GM18508 (cell line): ENCODE measurements around the gene RGL4.
"Not testable (repeated sequence)": the region's sequence is repeated elsewhere in the genome, so short reads cannot be mapped to it uniquely, and the experiment has no call there.

Source experiments
- ATAC-seq: cut with Tn5 transposase; IDR thresholded peaks from one replicate; pipeline ENCODE4 v1.9.1; 2021; ENCODE audit warnings: moderate number of reproducible peaks; ENCODE audit not compliant: insufficient read depth, unreplicated experiment

Gene RGL4

GRCh38 chr22:23690713-23691112, at the start of gene RGL4:
RGL4 (plus strand) TSS chr22:23691013; CDS start chr22:23692031, 1,018 bp downstream.
- ATAC-seq = no peak

DNA sequence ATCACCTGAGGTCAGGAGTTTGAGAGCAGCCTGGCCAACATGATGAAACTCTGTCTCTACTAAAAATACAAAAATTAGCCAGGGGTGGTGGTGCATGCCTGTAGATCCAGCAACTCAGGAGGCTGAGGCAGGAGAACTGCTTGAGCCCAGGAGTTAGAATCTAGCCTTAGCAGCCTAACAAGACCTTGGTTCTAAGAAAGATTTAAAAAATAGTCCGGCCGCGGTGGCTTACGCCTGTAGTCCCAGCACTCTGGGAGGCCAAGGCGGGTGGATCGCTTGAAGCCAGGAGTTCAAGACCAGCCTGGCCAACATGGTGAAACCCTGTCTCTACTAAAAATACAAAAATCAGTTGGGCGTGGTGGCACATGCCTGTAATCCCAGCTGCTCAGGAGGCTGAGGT, 44.3 kb upstream of the RGL4 start:
- not testable (repeated sequence) for ATAC-seq

DNA sequence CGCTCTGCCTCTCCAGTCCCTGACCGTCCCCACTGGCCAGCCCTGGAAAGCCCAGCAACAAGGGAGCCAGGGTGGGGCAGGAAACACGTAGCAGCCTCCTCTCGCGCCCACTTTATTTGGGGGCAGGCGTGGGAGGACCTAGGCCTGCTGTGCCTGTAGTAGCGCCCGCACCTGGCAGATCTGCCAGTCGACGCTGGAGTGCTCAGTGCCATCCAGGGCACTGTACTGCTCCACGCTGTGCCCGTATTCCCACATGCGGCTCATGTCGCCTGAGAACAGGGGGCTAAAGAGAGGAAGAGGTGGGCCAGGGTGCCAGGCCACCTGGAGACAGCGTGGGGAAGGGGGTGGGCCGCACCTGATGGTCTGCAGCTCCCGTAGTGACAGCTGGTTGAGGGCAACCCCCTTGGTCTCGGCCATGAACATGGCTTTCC, 41.7 kb upstream of the RGL4 start:
- no peak for ATAC-seq

- no peak for ATAC-seq
These were observed 39.1 kb upstream of the RGL4 start for GRCh38 chr22:23651676-23652075.

DNA sequence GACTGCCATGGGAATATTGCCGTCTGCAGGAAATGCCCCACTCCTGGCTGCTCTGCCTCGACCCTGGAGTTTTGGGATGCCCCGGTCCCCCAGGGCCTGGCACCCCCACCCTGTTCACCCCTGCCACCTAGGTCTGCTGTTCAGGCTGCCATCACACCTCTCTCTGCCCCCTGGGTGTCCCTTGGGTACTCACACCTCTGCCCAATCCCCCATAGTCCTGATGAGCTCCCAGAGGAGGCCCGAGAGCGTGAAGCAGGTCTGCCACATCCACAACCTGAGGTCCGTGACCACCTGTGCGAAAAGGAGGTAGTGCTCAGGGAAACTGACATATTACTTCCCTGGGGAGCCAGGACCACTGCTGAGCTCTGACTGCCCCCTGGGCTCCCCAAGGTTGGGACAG, 38.5 kb upstream of the RGL4 start:
- no peak for ATAC-seq

DNA sequence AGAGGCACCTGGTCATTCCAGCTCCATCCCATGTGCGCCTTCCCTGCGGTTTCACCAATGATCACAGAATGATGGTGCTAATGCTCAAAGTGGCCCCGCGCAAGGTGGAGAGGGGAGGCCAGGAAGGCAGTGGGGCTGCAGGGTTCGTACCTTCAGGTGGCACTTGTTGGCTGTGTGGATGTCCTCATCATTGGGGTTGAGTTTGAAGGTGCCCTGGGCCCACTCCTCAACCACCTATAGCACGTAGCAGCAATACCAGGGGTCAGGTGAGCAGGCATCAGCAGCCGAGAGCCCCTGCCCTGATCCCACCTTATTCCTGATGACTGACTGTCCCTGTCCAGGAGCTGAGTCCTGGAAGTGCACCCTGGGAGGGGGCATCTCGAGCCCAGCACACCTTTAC, 38.1 kb upstream of the RGL4 start:
- ATAC-seq = no peak

DNA sequence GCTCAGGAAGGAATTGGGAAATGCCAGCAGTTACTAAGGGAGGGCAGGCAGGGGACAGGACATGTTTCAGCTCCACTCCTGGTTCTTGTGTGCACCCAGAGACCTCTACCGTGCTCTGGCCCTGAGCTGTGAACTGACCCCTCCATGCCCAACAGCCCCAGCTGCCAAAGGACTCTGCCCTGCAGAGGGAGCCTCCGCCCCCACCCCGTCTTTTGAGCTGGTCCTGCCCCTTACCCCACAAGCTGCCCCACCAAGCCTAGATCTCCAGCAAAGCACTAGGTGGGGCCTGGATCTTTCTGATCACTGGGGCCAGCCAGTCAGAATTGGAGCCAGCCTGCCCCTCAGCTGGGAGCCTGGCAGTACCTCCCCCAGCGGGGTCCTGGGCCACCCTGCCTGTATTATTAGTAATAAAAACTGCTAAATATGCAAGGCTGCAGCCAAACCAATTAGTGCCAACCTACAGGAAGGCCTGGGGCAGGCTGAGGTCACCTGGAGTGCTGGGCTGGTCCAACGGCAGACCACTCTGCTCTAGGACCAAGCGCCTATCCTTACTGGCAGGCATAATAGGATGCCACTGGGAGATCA, 34.8 kb upstream of the RGL4 start:
- ATAC-seq = no peak

DNA sequence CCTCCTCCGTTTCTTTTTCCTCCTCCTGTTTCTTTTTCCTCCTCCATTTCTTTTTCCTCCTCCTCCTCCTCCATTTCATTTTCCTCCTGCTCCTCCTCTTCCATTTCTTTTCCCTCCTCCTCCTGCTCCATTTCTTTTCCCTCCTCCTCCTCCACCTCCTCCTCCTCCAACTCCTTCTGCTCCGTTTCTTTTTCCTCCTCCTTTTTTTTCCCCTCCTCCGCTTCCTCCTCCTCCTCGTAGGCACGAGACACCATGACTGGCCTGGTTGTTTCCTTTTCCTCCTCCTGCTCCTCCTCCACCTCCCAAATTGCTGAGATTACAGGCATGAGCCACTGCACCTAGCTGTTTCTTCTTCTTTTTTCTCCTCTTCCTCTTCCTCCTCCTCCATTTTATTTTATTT, 33.1 kb upstream of the RGL4 start:
- ATAC-seq = no peak

GRCh38 chr22:23660381-23660780, 30.4 kb upstream of the RGL4 start:
- not testable (repeated sequence) for ATAC-seq

- ATAC-seq = no peak
These were observed 20.2 kb upstream of the RGL4 start for GRCh38 chr22:23670378-23671295.

GRCh38 chr22:23671387-23671786, 19.4 kb upstream of the RGL4 start:
- ATAC-seq = not testable (repeated sequence)

- ATAC-seq = not testable (repeated sequence)
These were observed 18.3 kb upstream of the RGL4 start for GRCh38 chr22:23672307-23673049.

DNA sequence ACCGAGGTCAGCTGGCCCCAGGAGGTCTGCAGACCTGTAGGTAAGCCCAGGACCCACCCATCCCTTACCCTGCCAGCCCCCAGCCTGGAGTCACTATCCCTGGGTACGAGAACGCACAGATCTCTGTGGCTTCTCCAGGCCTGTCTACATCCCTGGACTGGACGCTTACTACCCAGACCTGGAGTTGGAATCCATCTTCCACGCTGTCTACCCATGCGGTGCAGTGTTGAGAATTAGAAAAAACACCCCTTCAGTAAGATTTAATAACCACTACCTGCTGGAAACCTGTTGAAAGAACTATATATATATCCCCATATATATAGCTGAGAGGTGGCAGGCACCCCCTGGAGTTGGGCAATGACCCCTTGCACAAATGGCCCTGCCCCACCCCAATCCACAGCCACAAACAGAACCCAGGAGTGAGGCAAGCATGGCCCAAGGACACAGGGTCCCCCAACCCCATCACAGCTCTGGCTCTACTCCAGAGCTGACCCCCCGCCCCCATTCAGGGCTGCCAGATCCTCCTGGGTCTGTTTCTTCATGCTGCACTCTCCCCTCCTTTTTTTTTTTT, 17.7 kb upstream of the RGL4 start:
- no peak for ATAC-seq

DNA sequence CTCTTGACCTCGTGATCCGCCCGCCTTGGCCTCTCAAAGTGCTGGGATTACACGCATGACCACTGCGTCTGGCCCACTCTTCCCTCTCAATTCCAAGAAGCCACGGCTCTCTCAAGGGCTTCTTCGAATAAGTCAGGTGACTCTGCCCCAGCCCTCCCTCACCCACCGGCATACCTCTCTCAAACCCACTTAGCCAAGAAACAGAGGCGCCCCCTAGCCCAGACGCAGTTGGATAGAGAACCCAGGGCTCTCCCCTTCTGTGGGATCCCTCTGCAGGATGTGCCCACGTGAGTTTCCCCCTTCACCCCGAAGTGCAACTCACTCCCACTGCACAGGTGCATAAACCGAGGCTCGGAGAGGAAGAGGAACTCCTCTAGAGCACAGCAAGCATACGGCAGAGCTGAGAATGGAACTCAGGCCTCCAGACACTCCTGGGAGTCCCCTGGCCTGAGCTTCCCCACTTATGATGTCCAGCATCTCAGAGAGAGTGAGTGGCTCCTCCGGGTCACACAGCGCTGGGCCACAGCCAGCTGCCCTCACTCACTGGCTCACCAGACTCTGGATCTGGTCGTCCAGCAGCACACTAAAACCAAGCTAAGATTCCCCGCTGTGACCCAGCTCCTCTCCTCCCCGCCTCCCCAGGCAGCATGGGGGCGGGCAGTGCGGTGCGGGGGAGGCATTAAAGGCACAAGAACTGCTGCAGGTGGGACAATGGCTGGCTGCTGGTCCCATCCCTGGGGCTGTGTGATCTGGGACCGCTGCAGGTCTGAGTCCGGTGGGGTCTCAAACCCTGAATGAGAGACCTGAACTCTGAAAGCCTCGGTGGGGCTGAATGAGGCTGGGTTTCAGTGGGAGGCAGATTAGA, 16.8 kb upstream of the RGL4 start:
- no peak for ATAC-seq

GRCh38 chr22:23674886-23675501, 15.8 kb upstream of the RGL4 start:
- not testable (repeated sequence) for ATAC-seq

GRCh38 chr22:23675502-23676415, 15.1 kb upstream of the RGL4 start:
- no peak for ATAC-seq

DNA sequence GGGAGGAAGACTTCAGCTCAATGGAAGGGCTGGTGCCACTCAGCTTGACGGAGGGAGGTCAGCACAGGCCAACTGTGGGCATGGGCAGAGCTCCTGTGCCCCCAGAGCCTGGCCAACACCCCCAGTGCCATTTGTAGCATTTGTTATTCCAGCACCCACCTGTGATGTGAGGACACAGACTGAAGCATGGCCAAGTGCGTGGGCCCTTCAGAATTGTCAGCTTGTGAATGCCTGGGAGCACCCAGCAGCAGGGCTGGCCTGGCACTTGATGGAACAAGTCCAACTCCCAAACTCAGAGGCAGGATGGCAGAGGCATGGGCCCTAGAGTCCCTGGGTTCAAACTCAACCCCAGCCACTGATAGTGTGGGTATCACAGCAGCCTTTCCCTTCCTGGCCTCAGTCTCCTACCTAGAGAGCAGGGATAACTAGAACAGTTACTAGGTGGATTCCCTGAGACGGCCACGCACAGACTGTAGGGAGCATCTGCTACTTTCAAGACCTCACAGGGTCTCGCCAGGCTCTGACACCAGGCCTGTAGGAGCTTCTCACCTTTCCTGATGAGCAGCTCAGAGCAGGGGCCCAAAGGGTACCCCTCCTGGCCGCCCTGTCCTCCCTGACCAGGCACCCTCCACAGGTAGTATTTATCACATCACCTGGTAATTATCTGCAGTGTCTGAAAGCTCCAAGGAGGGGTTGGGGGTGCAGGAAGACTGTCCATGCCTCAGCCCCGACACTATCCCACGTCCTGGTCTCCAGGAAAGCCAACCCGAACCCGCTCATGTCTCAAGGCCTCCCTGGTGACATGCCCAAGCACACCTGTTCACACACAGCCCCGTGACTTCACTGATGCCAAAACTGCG, 13.7 kb upstream of the RGL4 start:
- not testable (repeated sequence) for ATAC-seq

- no peak for ATAC-seq
These were observed 13.2 kb upstream of the RGL4 start for GRCh38 chr22:23677701-23677995.
